Astrocyte of the spinal cord (primary cell): ENCODE results near the gene KCNIP4.
"Not testable (repeated sequence)": the region's sequence is repeated elsewhere in the genome, so short reads cannot be mapped to it uniquely, and the experiment has no call there.

Experiments used
- DNase-seq: peaks from one replicate; pipeline ENCODE4 v3.0.0; 2011; ENCODE audit warnings: low read depth, low spot score
- H3K4me3 ChIP-seq: 2 replicates; pipeline ENCODE4 v1.5.1; 2011; ENCODE audit warnings: low read depth, mild to moderate bottlenecking, low read length, moderate library complexity
- CTCF ChIP-seq: IDR thresholded peaks from 2 replicates; pipeline ENCODE4 v1.5.1; 2012; ENCODE audit warnings: low read depth, mild to moderate bottlenecking, low read length, inconsistent platforms
- in situ Hi-C: cut with HindIII; loops from 2 replicates; pipeline ENCODE4 v1.10.0; 2017; ENCODE audit warnings: low sequenced_read_pairs

KCNIP4 gene

DNA sequence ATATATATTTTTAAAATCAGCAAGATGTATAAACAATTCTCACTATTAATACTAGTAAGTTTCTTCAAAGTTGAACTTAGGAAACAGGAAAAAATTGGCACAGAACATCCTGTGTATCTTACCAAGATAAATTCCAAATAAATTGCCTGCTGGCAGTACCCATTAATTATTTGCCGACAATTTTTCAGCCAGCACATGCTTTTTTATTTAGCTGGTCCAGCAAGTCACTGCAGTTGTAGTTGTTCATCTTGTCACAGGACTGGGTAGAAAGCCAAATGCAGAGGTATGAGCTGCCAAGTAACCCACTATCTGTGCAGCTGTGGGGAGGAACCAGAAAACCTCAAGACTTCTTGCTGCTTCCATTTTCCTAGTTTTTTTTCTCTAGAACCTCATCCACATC is 1134.9 kb downstream of the KCNIP4 start:
- in situ Hi-C loops: no loop called here
- DNase-seq: peak; percentile 20
- TF ChIP-seq CTCF: no peak
- H3K4me3 ChIP-seq: no peak overlapping the region

DNA sequence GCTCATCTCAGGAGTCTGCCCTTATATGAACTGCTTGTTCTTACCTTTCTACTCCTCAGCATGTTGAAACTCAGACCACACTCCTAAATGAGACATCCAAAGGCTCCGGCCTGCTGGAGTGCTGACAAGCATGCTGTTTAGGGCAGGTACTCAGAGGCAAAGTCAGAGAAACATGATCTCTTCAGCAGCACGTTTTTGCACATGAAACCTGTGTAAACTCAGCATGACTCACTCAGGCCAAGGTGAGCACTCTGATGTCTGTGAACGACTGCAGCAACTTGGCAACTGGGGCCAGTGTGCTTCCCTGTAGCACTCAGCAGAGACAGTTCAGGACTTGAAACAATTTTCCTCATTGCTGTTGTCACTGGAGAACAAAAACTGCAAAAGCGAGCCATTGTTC is 1138.8 kb downstream of the KCNIP4 start:
- in situ Hi-C loops: no loop called here
- H3K4me3 ChIP-seq: no peak overlapping the region
- TF ChIP-seq CTCF: no peak
- no peak for DNase-seq

DNA sequence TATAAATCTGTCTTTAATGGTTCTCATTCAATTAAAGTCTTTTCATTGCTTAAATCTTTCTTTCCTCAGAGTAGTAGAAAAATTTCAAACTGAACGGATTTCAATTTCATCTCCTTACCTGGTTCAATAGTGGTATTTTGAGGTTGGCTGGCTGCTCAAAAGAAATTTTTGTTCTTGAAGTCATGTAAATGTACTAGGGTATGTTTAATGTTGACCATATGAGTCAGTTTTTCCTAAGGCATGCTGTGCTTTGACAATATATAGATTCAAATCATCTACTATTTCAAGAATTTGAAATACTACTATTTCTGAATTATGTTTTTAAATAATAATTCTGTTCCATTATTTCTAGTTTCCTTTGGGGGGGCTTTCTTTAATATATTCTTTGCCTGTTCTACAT is 1142.9 kb downstream of the KCNIP4 start:
- in situ Hi-C loops: no loop called here
- no peak for TF ChIP-seq CTCF
- DNase-seq: peak; percentile 6
- no peak overlapping the region for H3K4me3 ChIP-seq

GRCh38 chr4:20787940-20788665 is 1160.5 kb downstream of the KCNIP4 start:
- H3K4me3 ChIP-seq: no peak overlapping the region
- in situ Hi-C loops: no loop called here
- TF ChIP-seq CTCF: no peak

GRCh38 chr4:20783134-20783533 is 1165.4 kb downstream of the KCNIP4 start:
- H3K4me3 ChIP-seq, in situ Hi-C loops, DNase-seq: not testable (repeated sequence)

More at GRCh38 chr4:20787940-20788665, 1160.5 kb downstream of the KCNIP4 start:
- no peak for DNase-seq

- TF ChIP-seq CTCF: no peak
- no peak for DNase-seq
- H3K4me3 ChIP-seq: no peak overlapping the region
- in situ Hi-C loops: no loop called here
Measured at GRCh38 chr4:20778896-20779295, 1169.7 kb downstream of the KCNIP4 start.

DNA sequence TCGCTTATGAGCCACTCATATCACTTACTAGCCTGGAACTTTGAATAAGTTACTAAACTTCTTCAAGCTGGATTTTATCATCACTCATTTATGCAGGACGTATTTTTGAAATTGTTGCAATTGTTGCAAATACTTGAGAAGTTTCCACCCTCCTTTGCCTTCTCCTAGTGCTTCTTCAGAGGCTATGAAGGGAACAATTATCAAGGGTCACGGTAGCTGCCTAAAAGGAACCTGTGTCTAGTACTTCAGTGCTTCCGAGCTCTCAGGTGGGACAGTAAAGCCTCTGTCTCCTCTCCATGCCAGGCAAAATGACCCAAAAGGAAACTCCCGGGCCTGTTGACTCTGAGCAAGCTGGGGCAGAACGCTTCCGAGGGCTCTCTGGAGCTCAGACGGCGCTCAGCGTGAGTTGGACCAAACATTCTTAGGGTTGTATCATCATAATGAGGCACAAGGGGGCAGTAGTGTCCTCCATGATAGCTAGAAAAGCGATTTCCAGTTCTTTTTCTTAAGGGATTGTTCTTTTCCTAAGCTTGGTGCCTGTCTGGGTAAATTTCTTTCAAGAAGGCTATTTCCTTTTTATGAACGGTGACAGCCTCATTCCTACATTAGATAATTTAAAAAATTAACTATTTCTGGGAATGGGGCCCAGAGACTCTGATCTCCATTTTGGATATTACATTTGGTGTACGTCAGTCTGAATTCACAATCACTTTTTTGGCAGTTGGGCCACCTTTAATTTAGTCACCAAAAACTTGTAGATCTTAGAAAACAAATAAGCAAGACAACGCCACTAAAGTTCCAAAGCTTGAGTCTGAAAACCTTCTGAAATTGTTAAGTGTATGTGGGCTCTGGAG is 1175.2 kb downstream of the KCNIP4 start:
- in situ Hi-C loops: no loop called here
- DNase-seq: peak; percentile 73
- H3K4me3 ChIP-seq: no peak overlapping the region
- TF ChIP-seq CTCF: peak; percentile 74
